Measurements from ENCODE around the gene ENOPH1. TPM values are rescaled to one million over a fixed set of nuclear protein-coding genes. Genes with fewer than 3 reads are reported as not detected.

Gene ENOPH1
- total and polyA plus RNA-seq, 2 of the 13 experiments (the other 11 are each of a cell fraction or from before 2014, with no cell fraction given), result 15.5 to 64.3 TPM

- TF ChIP-seq HMGXB4 (CRISPR knock-in tag; IDR thresholded peaks at IDR 0.05; ENCODE audit: borderline replicate concordance in 1 of 2, low read depth in 1 of 2) (peak; percentile 47 to 52; a peak in 1 of 4 replicates), ZNF557 (CRISPR knock-in tag; IDR thresholded peaks at IDR 0.05) (peak; percentile 81; the same call in 1 of the 2 replicates), ZSCAN29 (CRISPR knock-in tag; conservative IDR thresholded peaks at IDR 0.05) (no peak; the same call in 1 of the 2 replicates), TAF15 (IDR thresholded peaks at IDR 0.05; ENCODE audit: low read depth, low read length, poor library complexity, severe bottlenecking) (no peak), SP5 (CRISPR knock-in tag; IDR thresholded peaks at IDR 0.05; ENCODE audit: borderline replicate concordance, low read depth) (peak; percentile 84)
- TF ChIP-seq, protein P1, sequence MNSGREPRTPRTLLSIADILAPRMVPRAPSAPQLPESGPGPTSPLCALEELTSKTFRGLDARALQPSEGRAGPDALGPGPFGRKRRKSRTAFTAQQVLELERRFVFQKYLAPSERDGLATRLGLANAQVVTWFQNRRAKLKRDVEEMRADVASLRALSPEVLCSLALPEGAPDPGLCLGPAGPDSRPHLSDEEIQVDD (CRISPR knock-in tag; IDR thresholded peaks at IDR 0.05; ENCODE audit: borderline replicate concordance), result peak; percentile 54; the same call in 1 of the 2 replicates
- TF ChIP-seq, protein P2, sequence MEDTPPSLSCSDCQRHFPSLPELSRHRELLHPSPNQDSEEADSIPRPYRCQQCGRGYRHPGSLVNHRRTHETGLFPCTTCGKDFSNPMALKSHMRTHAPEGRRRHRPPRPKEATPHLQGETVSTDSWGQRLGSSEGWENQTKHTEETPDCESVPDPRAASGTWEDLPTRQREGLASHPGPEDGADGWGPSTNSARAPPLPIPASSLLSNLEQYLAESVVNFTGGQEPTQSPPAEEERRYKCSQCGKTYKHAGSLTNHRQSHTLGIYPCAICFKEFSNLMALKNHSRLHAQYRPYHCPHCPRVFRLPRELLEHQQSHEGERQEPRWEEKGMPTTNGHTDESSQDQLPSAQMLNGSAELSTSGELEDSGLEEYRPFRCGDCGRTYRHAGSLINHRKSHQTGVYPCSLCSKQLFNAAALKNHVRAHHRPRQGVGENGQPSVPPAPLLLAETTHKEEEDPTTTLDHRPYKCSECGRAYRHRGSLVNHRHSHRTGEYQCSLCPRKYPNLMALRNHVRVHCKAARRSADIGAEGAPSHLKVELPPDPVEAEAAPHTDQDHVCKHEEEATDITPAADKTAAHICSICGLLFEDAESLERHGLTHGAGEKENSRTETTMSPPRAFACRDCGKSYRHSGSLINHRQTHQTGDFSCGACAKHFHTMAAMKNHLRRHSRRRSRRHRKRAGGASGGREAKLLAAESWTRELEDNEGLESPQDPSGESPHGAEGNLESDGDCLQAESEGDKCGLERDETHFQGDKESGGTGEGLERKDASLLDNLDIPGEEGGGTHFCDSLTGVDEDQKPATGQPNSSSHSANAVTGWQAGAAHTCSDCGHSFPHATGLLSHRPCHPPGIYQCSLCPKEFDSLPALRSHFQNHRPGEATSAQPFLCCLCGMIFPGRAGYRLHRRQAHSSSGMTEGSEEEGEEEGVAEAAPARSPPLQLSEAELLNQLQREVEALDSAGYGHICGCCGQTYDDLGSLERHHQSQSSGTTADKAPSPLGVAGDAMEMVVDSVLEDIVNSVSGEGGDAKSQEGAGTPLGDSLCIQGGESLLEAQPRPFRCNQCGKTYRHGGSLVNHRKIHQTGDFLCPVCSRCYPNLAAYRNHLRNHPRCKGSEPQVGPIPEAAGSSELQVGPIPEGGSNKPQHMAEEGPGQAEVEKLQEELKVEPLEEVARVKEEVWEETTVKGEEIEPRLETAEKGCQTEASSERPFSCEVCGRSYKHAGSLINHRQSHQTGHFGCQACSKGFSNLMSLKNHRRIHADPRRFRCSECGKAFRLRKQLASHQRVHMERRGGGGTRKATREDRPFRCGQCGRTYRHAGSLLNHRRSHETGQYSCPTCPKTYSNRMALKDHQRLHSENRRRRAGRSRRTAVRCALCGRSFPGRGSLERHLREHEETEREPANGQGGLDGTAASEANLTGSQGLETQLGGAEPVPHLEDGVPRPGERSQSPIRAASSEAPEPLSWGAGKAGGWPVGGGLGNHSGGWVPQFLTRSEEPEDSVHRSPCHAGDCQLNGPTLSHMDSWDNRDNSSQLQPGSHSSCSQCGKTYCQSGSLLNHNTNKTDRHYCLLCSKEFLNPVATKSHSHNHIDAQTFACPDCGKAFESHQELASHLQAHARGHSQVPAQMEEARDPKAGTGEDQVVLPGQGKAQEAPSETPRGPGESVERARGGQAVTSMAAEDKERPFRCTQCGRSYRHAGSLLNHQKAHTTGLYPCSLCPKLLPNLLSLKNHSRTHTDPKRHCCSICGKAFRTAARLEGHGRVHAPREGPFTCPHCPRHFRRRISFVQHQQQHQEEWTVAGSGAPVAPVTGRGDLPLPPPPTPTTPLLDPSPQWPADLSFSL (CRISPR knock-in tag; IDR thresholded peaks at IDR 0.05), result no peak
- TF ChIP-seq, protein P3, sequence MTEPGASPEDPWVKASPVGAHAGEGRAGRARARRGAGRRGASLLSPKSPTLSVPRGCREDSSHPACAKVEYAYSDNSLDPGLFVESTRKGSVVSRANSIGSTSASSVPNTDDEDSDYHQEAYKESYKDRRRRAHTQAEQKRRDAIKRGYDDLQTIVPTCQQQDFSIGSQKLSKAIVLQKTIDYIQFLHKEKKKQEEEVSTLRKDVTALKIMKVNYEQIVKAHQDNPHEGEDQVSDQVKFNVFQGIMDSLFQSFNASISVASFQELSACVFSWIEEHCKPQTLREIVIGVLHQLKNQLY (CRISPR knock-in tag; IDR thresholded peaks at IDR 0.05), result peak; percentile 54
- TF ChIP-seq, protein P4, sequence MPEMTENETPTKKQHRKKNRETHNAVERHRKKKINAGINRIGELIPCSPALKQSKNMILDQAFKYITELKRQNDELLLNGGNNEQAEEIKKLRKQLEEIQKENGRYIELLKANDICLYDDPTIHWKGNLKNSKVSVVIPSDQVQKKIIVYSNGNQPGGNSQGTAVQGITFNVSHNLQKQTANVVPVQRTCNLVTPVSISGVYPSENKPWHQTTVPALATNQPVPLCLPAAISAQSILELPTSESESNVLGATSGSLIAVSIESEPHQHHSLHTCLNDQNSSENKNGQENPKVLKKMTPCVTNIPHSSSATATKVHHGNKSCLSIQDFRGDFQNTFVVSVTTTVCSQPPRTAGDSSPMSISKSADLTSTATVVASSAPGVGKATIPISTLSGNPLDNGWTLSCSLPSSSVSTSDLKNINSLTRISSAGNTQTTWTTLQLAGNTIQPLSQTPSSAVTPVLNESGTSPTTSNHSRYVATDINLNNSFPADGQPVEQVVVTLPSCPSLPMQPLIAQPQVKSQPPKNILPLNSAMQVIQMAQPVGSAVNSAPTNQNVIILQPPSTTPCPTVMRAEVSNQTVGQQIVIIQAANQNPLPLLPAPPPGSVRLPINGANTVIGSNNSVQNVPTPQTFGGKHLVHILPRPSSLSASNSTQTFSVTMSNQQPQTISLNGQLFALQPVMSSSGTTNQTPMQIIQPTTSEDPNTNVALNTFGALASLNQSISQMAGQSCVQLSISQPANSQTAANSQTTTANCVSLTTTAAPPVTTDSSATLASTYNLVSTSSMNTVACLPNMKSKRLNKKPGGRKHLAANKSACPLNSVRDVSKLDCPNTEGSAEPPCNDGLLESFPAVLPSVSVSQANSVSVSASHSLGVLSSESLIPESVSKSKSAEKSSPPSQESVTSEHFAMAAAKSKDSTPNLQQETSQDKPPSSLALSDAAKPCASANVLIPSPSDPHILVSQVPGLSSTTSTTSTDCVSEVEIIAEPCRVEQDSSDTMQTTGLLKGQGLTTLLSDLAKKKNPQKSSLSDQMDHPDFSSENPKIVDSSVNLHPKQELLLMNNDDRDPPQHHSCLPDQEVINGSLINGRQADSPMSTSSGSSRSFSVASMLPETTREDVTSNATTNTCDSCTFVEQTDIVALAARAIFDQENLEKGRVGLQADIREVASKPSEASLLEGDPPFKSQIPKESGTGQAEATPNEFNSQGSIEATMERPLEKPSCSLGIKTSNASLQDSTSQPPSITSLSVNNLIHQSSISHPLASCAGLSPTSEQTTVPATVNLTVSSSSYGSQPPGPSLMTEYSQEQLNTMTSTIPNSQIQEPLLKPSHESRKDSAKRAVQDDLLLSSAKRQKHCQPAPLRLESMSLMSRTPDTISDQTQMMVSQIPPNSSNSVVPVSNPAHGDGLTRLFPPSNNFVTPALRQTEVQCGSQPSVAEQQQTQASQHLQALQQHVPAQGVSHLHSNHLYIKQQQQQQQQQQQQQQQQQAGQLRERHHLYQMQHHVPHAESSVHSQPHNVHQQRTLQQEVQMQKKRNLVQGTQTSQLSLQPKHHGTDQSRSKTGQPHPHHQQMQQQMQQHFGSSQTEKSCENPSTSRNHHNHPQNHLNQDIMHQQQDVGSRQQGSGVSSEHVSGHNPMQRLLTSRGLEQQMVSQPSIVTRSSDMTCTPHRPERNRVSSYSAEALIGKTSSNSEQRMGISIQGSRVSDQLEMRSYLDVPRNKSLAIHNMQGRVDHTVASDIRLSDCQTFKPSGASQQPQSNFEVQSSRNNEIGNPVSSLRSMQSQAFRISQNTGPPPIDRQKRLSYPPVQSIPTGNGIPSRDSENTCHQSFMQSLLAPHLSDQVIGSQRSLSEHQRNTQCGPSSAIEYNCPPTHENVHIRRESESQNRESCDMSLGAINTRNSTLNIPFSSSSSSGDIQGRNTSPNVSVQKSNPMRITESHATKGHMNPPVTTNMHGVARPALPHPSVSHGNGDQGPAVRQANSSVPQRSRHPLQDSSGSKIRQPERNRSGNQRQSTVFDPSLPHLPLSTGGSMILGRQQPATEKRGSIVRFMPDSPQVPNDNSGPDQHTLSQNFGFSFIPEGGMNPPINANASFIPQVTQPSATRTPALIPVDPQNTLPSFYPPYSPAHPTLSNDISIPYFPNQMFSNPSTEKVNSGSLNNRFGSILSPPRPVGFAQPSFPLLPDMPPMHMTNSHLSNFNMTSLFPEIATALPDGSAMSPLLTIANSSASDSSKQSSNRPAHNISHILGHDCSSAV (CRISPR knock-in tag; IDR thresholded peaks at IDR 0.05; ENCODE audit: borderline replicate concordance), result peak; percentile 95; the same call in 1 of the 2 replicates
Measured at GRCh38 chr4:82430193-82430963, at the start of gene ENOPH1, which contains the start of gene HNRNPDL (continued).
